Endothelial cell of umbilical vein (primary cell): ENCODE results near the gene ZBTB20. TPM values are rescaled to one million over a fixed set of nuclear protein-coding genes. Genes with fewer than 3 reads are reported as not detected.

ENCODE experiments used
- BruUV-seq: library from RNA; stranded (reverse); fragments of 400-500 nt; replicated peaks from 2 replicates; lab custom pipeline; 2021; lab: Mats Ljungman, UMichigan
- CTCF ChIA-PET: fragments of 300-600, 350-600 bp; sonication (Branson Sonifier 250); formaldehyde crosslinking; loops from one replicate; lab custom pipeline; 2021; ENCODE audit warnings: antibody characterized with exemption, inconsistent platforms; lab: Charles Lee
- POLR2A ChIA-PET: fragments of 300-600, 350-600 bp; sonication (Branson Sonifier 250); formaldehyde crosslinking; loops from one replicate; lab custom pipeline; 2021; ENCODE audit warnings: antibody characterized with exemption, inconsistent platforms; lab: Charles Lee
- DNase-seq: peaks from one replicate; pipeline ENCODE4 v3.0.0-alpha.2; 2011; ENCODE audit warnings: low read depth, low spot score
- FAIRE-seq: peaks from 2 replicates; lab custom pipeline; 2011; peaks lifted over from hg19 to GRCh38; lab: Jason Lieb, UNC
- H2AFZ ChIP-seq: 2 replicates; pipeline ENCODE4 v1.6.0; 2012; ENCODE audit warnings: low read depth, low read length, control low read depth, inconsistent platforms
- H3K27ac ChIP-seq: 2 replicates; pipeline ENCODE4 v1.5.1; 2011; ENCODE audit warnings: low read depth, mild to moderate bottlenecking, control low read depth, low read length, moderate library complexity; ENCODE audit not compliant: insufficient read depth
- H3K27me3 ChIP-seq, 2 experiments: 2 replicates each; pipeline versions ENCODE4 v1.6.0 to v1.6.1; 2011; ENCODE audit warnings: low read length in 2 of 2, mixed read lengths in 1 of 2; ENCODE audit not compliant: control insufficient read depth in 2 of 2, insufficient read depth in 2 of 2
- H3K36me3 ChIP-seq, 2 experiments: 2 replicates in 1 of 2; 3 replicates in 1 of 2; pipeline ENCODE4 v1.5.1; 2011; ENCODE audit warnings: low read length in 2 of 2, mild to moderate bottlenecking in 1 of 2, moderate library complexity in 1 of 2; ENCODE audit not compliant: control insufficient read depth in 2 of 2, insufficient read depth in 2 of 2; ENCODE audit errors: extremely low read depth in 1 of 2
- H3K4me1 ChIP-seq: 3 replicates; pipeline ENCODE4 v1.5.1; 2011; ENCODE audit warnings: mild to moderate bottlenecking, low read length; ENCODE audit not compliant: control insufficient read depth, insufficient read depth; ENCODE audit errors: extremely low read depth
- H3K4me2 ChIP-seq: 2 replicates; pipeline ENCODE4 v1.6.1; 2011; ENCODE audit warnings: low read length, control low read depth, mixed read lengths; ENCODE audit not compliant: insufficient read depth
- H3K4me3 ChIP-seq, 3 experiments: fragments of 200-600 bp in 1 of 3; sonication (generic), shearing (Covaris generic) in 1 of 3; replicated peaks in 1 of 3; 2 replicates each; pipeline ENCODE4 v1.5.1; 2011 to 2016; ENCODE audit warnings: control low read depth in 3 of 3, low read length in 3 of 3, mild to moderate bottlenecking in 2 of 3, inconsistent platforms in 1 of 3, low read depth in 1 of 3, moderate library complexity in 1 of 3; ENCODE audit not compliant: insufficient read depth in 1 of 3
- H3K79me2 ChIP-seq: 2 replicates; pipeline ENCODE4 v1.6.0; 2012; ENCODE audit warnings: low read length, inconsistent platforms; ENCODE audit not compliant: control insufficient read depth, insufficient read depth
- H3K9ac ChIP-seq: replicated peaks from 2 replicates; pipeline ENCODE3; 2011; ENCODE audit warnings: low read length, control low read depth; ENCODE audit not compliant: insufficient read depth; ENCODE audit errors: extremely low read depth
- H3K9me1 ChIP-seq: replicated peaks from 3 replicates; pipeline ENCODE4 v1.6.0; 2011; ENCODE audit warnings: mild to moderate bottlenecking, low read length; ENCODE audit not compliant: control insufficient read depth, insufficient read depth; ENCODE audit errors: extremely low read depth
- H3K9me3 ChIP-seq: replicated peaks from 2 replicates; pipeline ENCODE4 v1.5.1; 2012; ENCODE audit warnings: low read length, inconsistent platforms; ENCODE audit not compliant: control insufficient read depth, insufficient read depth
- H4K20me1 ChIP-seq: replicated peaks from 2 replicates; pipeline ENCODE3; 2011; ENCODE audit warnings: mild to moderate bottlenecking, low read length; ENCODE audit not compliant: control insufficient read depth, insufficient read depth; ENCODE audit errors: extremely low read depth
- FOS ChIP-seq: IDR thresholded peaks from 2 replicates; pipeline ENCODE4 v1.6.1; 2011; ENCODE audit warnings: mild to moderate bottlenecking, low read length, moderate library complexity, borderline replicate concordance; ENCODE audit not compliant: insufficient read depth
- GATA2 ChIP-seq: IDR thresholded peaks from 2 replicates; pipeline ENCODE4 v1.7.0; 2011; ENCODE audit warnings: low read depth, mild to moderate bottlenecking, moderate library complexity, mixed read lengths, low read length; ENCODE audit not compliant: insufficient read length, insufficient read depth
- POLR2A ChIP-seq: IDR thresholded peaks from 2 replicates; pipeline ENCODE4 v1.6.1; 2012; ENCODE audit warnings: low read depth, mild to moderate bottlenecking, control low read depth, low read length
- POLR2AphosphoS5 ChIP-seq: IDR thresholded peaks from 2 replicates; pipeline ENCODE4 v1.6.1; 2012; ENCODE audit warnings: low read depth, mild to moderate bottlenecking, control low read depth, low read length, moderate library complexity; ENCODE audit not compliant: insufficient read depth
- dilution Hi-C: fragments of 300-500 bp; cut with MboI; formaldehyde crosslinking; loops from one replicate; pipeline ENCODE4 v1.15.0; 2019; ENCODE audit warnings: low sequenced_read_pairs; ENCODE audit not compliant: extremely low pct_ligation_motif_present
- intact Hi-C: fragments of 100-400 bp; cut with micrococcal nuclease; formaldehyde crosslinking; loops from one replicate; pipeline ENCODE4 v1.10.0; 2022
- polyA plus RNA-seq, 4 experiments: library from polyadenylated mRNA; depleted of rRNA in 3 of 4; stranded (reverse) in 3 of 4; unstranded in 1 of 4; fragments of >200 nt; gene quantifications; 2 replicates each; pipeline versions ENCODE4 v1.2.1 to v1.2.3, GENCODE V29; 2011 to 2012; ENCODE audit warnings: missing spikeins in 1 of 4
- total RNA-seq: library from RNA; stranded (reverse); gene quantifications from 2 replicates; pipeline ENCODE4 v1.2.3, GENCODE V29; 2021
- TF ChIP-seq, protein P1 (sequence below), 2 donors: IDR thresholded peaks; 1 replicate in 1 of 2; 2 replicates in 1 of 2; pipeline ENCODE4 v1.5.1; 2011; ENCODE audit warnings: low read length in 2 of 2, mild to moderate bottlenecking in 2 of 2, moderate library complexity in 2 of 2, control low read depth in 1 of 2, inconsistent platforms in 1 of 2, low read depth in 1 of 2; ENCODE audit not compliant: insufficient read depth in 1 of 2; ENCODE audit errors: extremely low read depth in 1 of 2
- TF ChIP-seq, protein P2 (sequence below): IDR thresholded peaks from 2 replicates; pipeline ENCODE4 v1.6.1; 2011; ENCODE audit not compliant: insufficient read depth, insufficient read length

The ZBTB20 gene
- total and polyA plus RNA-seq, 2 donors (not counting 3 experiments of a cell fraction or from before 2014, with no cell fraction given) = 2.1 to 20.5 TPM

DNA sequence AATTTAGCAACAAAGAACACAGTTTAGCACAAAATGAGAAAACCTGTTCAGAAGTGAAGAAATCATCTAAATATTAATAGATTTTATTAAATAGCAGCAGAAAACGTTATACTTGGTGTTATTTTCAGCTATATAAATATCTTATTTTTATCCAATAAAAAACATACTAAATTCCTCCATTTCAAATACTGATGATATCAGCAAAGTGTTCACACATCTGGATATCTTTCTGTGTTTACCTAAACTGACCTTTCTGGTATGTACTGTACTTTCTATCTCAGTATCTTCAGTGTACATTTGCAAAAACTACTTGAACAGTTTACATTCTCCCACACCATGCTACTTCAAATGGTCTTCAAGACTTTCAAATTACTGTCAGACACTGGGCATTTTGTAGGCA, 179.9 kb downstream of the ZBTB20 start:
- FAIRE-seq (no peak), DNase-seq (no peak)
- no peak overlapping the region for H3K27ac ChIP-seq
- H3K9ac ChIP-seq = no peak overlapping the region
- no TSS peak for BruUV-seq
- no peaks in the 10 kb centered on the region for H3K27me3 ChIP-seq
- H2AFZ ChIP-seq = no peak overlapping the region
- H3K9me1 ChIP-seq = no peaks in the 10 kb centered on the region
- no peaks in the 10 kb centered on the region for H3K9me3 ChIP-seq
- ChIA-PET CTCF (no interaction called here), POLR2A (no interaction called here)
- no peak overlapping the region for H3K4me2 ChIP-seq
- TF ChIP-seq FOS (no peak), POLR2AphosphoS5 (no peak), POLR2A (no peak), GATA2 (no peak)
- TF ChIP-seq, protein P1, sequence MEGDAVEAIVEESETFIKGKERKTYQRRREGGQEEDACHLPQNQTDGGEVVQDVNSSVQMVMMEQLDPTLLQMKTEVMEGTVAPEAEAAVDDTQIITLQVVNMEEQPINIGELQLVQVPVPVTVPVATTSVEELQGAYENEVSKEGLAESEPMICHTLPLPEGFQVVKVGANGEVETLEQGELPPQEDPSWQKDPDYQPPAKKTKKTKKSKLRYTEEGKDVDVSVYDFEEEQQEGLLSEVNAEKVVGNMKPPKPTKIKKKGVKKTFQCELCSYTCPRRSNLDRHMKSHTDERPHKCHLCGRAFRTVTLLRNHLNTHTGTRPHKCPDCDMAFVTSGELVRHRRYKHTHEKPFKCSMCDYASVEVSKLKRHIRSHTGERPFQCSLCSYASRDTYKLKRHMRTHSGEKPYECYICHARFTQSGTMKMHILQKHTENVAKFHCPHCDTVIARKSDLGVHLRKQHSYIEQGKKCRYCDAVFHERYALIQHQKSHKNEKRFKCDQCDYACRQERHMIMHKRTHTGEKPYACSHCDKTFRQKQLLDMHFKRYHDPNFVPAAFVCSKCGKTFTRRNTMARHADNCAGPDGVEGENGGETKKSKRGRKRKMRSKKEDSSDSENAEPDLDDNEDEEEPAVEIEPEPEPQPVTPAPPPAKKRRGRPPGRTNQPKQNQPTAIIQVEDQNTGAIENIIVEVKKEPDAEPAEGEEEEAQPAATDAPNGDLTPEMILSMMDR (IDR thresholded peaks at IDR 0.05; ENCODE audit: extremely low read depth in 1 of 2, insufficient read depth in 1 of 2, low read depth in 1 of 2, low read length in 2 of 2) = no peak
- TF ChIP-seq, protein P2, sequence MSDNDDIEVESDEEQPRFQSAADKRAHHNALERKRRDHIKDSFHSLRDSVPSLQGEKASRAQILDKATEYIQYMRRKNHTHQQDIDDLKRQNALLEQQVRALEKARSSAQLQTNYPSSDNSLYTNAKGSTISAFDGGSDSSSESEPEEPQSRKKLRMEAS = no peak
- intact Hi-C loops (no loop called here), dilution Hi-C loops (no loop called here)
- H3K79me2 ChIP-seq = no peaks in the 10 kb centered on the region
- no peaks in the 10 kb centered on the region for H4K20me1 ChIP-seq
- no peaks in the 10 kb centered on the region for H3K36me3 ChIP-seq
- no peak overlapping the region for H3K4me3 ChIP-seq
- H3K4me1 ChIP-seq = no peaks in the 10 kb centered on the region
